ENCODE measurements around the gene MAGEC3. TPM values are rescaled to one million over a fixed set of nuclear protein-coding genes. Genes with fewer than 3 reads are reported as not detected.
"Not testable (repeated sequence)": the region's sequence is repeated elsewhere in the genome, so short reads cannot be mapped to it uniquely, and the experiment has no call there.

Gene MAGEC3
- total RNA-seq, 1 donor from 2014 or later, result not detected

DNA sequence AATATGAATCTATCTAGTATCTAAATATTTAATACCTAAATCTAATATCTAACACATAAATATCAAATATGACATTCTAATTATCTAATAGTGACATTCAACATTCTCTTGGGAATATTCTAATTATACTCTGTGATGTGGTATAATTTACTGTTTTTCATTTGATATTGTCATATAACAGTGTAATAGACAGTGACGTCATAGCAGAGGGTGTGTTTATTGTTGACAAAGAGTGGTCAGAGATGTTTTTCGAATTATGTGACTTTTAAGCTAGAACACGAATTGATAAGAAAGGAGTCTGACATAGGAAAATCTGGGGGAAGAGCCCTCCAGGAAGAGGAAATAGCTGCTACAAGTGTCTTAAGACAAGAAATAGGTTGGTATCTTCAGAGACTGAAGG is 5.9 kb upstream of the MAGEC3 start:
- Mint-ChIP-seq H3K4me3 (ENCODE audit: low read depth) (no peak overlapping the region), H3K4me1 (ENCODE audit: low read depth) (no peaks in the 10 kb centered on the region), H3K9me3 (ENCODE audit: low read depth) (peaks cover 37% of the 10 kb centered on the region), H3K27me3 (no peaks in the 10 kb centered on the region), H3K27ac (no peak overlapping the region), H3K36me3 (ENCODE audit: insufficient read depth) (no peaks in the 10 kb centered on the region)
- TF ChIP-seq, protein P1, sequence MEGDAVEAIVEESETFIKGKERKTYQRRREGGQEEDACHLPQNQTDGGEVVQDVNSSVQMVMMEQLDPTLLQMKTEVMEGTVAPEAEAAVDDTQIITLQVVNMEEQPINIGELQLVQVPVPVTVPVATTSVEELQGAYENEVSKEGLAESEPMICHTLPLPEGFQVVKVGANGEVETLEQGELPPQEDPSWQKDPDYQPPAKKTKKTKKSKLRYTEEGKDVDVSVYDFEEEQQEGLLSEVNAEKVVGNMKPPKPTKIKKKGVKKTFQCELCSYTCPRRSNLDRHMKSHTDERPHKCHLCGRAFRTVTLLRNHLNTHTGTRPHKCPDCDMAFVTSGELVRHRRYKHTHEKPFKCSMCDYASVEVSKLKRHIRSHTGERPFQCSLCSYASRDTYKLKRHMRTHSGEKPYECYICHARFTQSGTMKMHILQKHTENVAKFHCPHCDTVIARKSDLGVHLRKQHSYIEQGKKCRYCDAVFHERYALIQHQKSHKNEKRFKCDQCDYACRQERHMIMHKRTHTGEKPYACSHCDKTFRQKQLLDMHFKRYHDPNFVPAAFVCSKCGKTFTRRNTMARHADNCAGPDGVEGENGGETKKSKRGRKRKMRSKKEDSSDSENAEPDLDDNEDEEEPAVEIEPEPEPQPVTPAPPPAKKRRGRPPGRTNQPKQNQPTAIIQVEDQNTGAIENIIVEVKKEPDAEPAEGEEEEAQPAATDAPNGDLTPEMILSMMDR (IDR thresholded peaks at IDR 0.05; ENCODE audit: unreplicated experiment), result no peak
- DNase-seq (ENCODE audit: low spot score, unreplicated experiment), result no peak

DNA sequence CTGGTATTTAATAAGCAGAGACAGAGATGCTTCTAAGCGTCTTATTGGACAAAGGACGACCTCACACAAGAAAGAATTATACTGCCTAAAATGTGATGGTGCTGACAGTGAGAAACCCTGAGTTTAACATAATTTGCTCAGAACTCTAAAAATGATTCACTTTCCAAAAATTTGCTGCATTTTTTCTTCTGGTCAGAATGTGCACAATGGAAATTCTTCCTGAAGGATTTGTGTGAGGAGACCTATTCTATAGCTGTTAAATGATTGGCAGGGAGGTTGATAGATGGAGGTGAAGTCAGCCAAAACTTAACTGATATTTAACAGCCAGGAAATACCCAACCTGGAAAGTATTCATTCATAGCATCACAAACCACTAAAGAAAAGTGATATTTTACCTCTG is 1.7 kb downstream of the MAGEC3 start:
- H3K27ac Mint-ChIP-seq, result no peak overlapping the region
- no peaks in the 10 kb centered on the region for H3K4me1 Mint-ChIP-seq (ENCODE audit: low read depth)
- H3K4me3 Mint-ChIP-seq (ENCODE audit: low read depth), result no peak overlapping the region
- no peak for DNase-seq (ENCODE audit: low spot score, unreplicated experiment)
- TF ChIP-seq, protein P1 (IDR thresholded peaks at IDR 0.05; ENCODE audit: unreplicated experiment), result no peak
- H3K9me3 Mint-ChIP-seq (ENCODE audit: low read depth), result peaks cover 23% of the 10 kb centered on the region
- no peaks in the 10 kb centered on the region for H3K36me3 Mint-ChIP-seq (ENCODE audit: insufficient read depth)
- H3K27me3 Mint-ChIP-seq, result no peaks in the 10 kb centered on the region

DNA sequence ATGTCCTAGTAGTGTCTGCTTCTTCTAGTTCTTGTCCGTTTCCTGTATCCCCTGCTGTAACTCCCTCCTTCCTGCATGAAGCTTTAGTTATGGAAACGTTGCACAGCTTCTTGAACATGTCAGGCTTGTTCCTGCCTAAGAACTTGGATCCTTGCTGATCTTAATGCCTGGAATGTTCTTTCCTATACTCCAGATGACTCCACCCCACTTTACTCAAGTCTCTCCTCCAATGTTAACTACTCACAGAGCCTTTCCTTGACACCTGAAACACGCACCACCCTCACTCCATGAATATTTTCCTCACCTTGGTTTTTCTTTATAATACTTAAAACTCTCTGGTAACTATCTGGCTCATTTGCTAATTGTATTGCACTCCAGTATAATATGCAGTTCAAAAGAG is 19.4 kb downstream of the MAGEC3 start:
- H3K4me1 Mint-ChIP-seq (ENCODE audit: low read depth), result no peaks in the 10 kb centered on the region
- H3K9me3 Mint-ChIP-seq (ENCODE audit: low read depth), result peaks cover 33% of the 10 kb centered on the region
- TF ChIP-seq, protein P1 (IDR thresholded peaks at IDR 0.05; ENCODE audit: unreplicated experiment), result no peak
- no peak overlapping the region for H3K27ac Mint-ChIP-seq
- H3K4me3 Mint-ChIP-seq (ENCODE audit: low read depth), result no peak overlapping the region
- H3K27me3 Mint-ChIP-seq, result no peaks in the 10 kb centered on the region
- no peak for DNase-seq (ENCODE audit: low spot score, unreplicated experiment)
- no peaks in the 10 kb centered on the region for H3K36me3 Mint-ChIP-seq (ENCODE audit: insufficient read depth)

DNA sequence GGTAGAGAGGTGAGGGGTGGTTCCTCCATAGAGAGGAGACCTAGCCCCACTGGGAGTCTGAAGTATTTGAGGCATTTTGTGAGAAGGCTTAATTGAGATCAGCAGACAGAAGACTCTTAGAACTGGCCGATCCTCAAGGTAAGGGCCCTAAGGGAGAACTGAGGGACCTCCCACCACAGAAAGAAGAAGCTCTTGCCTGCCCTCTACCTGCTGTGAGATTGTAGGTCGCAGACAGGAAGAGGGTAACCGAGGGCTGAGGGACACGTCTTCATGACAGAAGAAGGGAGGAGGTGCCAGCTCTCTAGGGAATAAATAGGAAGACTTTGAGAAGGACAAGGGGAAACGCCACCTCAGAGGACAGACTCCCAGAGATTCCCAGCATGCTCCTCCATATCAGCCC is 41.5 kb downstream of the MAGEC3 start:
- TF ChIP-seq, protein P1 (IDR thresholded peaks at IDR 0.05; ENCODE audit: unreplicated experiment), result no peak
- H3K36me3 Mint-ChIP-seq (ENCODE audit: insufficient read depth), result no peaks in the 10 kb centered on the region
- H3K4me1 Mint-ChIP-seq (ENCODE audit: low read depth), result no peaks in the 10 kb centered on the region
- no peak overlapping the region for H3K27ac Mint-ChIP-seq
- H3K4me3 Mint-ChIP-seq (ENCODE audit: low read depth), result no peak overlapping the region
- no peak for DNase-seq (ENCODE audit: low spot score, unreplicated experiment)
- H3K27me3 Mint-ChIP-seq, result no peaks in the 10 kb centered on the region
- peaks cover 22% of the 10 kb centered on the region for H3K9me3 Mint-ChIP-seq (ENCODE audit: low read depth)

DNA sequence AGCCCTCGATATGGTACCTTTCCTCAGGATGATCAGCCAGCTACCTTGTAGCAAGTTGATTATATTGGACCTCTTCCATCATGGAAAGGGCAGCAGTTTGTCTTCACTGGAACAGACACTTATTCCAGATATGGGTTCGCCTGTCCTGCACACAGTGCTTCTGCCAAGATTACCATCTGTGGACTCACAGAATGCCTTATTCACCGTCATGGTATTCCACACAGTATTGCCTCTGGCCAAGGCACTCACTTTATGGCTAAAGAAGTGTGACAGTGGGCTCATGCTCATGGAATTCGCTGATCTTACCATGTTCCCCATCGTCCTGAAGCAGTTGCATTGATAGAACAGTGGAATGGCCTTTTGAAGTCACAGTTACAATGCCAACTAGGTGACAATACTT is 50.7 kb downstream of the MAGEC3 start:
- not testable (repeated sequence) for H3K4me3 Mint-ChIP-seq (ENCODE audit: low read depth); H3K27ac Mint-ChIP-seq; DNase-seq (ENCODE audit: low spot score, unreplicated experiment); H3K4me1 Mint-ChIP-seq (ENCODE audit: low read depth); H3K36me3 Mint-ChIP-seq (ENCODE audit: insufficient read depth); H3K27me3 Mint-ChIP-seq
- peaks cover 16% of the 10 kb centered on the region for H3K9me3 Mint-ChIP-seq (ENCODE audit: low read depth)

DNA sequence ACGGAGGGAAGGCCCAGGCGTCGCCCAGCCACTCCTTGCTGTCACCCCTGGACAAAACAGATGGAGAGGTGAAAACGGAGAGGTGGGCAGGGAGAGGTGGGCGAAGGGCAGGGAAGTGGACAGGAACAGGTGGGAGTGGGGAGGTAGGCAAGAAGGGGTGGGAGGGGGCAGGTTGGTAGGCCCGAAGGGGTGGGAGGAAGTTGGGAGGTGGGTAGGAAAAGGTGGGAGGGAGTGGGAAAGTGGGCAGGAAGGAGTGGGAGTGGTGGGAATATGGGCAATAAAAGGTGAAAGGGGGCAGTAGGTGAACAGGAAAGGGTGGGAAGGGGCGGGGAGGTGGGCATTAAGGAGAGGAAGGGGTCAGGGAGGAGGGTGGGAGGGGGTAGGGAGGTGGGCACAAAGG is 56.6 kb downstream of the MAGEC3 start:
- H3K4me3 Mint-ChIP-seq (ENCODE audit: low read depth), result no peak overlapping the region
- peaks cover 18% of the 10 kb centered on the region for H3K9me3 Mint-ChIP-seq (ENCODE audit: low read depth)
- no peak for DNase-seq (ENCODE audit: low spot score, unreplicated experiment)
- no peaks in the 10 kb centered on the region for H3K27me3 Mint-ChIP-seq
- no peaks in the 10 kb centered on the region for H3K36me3 Mint-ChIP-seq (ENCODE audit: insufficient read depth)
- H3K4me1 Mint-ChIP-seq (ENCODE audit: low read depth), result no peaks in the 10 kb centered on the region
- no peak overlapping the region for H3K27ac Mint-ChIP-seq
- TF ChIP-seq, protein P1 (IDR thresholded peaks at IDR 0.05; ENCODE audit: unreplicated experiment), result no peak
